Nephron progenitor cell (in vitro differentiated cells): ENCODE data around the gene ASCC2.
A peak's percentile ranks its signal among the peaks of the same experiment; 100 is the strongest.
"Not testable (repeated sequence)": the region's sequence is repeated elsewhere in the genome, so short reads cannot be mapped to it uniquely, and the experiment has no call there.

ENCODE experiments used
- DNase-seq: peaks from one replicate; pipeline ENCODE4 v3.0.0; 2021
- H3K27ac Mint-ChIP-seq: 2 replicates; pipeline ENCODE4 v1.8.0; 2021; ENCODE audit warnings: mild to moderate bottlenecking, moderate library complexity, mixed read lengths
- H3K27me3 Mint-ChIP-seq: 2 replicates; pipeline ENCODE4 v1.8.0; 2021; ENCODE audit warnings: mild to moderate bottlenecking, low read depth, mixed read lengths; ENCODE audit not compliant: poor library complexity
- H3K36me3 Mint-ChIP-seq: 2 replicates; pipeline ENCODE4 v1.8.0; 2021; ENCODE audit warnings: low read depth, mixed read lengths
- H3K4me1 Mint-ChIP-seq: 2 replicates; pipeline ENCODE4 v1.8.0; 2021; ENCODE audit warnings: mixed read lengths
- H3K4me3 Mint-ChIP-seq: 2 replicates; pipeline ENCODE4 v1.8.0; 2021; ENCODE audit warnings: mild to moderate bottlenecking, moderate library complexity, mixed read lengths
- H3K9me3 Mint-ChIP-seq: 2 replicates; pipeline ENCODE4 v1.8.0; 2021; ENCODE audit warnings: mild to moderate bottlenecking, moderate library complexity, mixed read lengths
- TF ChIP-seq, protein P1 (sequence below): fragments of 200-600 bp; sonication (generic); IDR thresholded peaks from 2 replicates; pipeline ENCODE4 v1.5.0; 2021; ENCODE audit warnings: antibody characterized with exemption

The ASCC2 gene

DNA sequence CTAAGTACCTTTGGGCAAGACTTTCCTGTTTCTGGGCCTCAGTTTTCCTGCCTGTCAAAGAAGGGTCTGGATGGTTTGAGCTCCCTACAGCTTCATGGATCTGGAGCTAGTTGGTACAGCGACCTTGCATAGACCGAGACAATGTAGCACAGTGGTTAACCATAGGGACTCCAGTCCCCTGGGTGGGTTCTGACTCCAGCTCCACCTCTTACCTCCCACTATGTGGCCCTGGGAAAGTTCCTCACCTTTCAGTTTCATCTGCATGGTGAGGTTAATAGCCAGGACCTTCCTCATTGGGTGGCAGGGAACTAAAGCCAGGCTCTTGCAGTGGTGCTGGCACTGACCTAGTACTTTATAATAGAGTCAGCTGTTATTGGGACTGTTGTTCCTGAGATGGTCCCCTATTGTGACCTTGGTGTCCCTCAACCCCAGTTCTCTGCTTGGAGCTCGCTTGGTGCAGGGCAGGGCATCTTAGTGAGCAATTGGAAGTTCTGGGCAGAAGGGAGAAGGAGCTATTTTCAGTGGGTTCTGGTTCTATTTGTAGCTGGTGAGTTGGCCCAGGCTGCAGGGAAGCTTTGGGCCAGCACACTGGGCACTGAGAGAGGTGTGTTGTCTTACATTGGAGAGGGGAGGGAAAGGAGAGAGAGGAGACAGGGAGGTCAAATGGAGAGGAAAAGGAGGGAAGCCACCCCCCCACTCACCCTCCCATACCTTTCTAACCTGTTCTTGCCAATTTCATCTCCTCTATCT lies 34.2 kb upstream of the ASCC2 start:
- Mint-ChIP-seq H3K4me1 (peaks cover 44% of the 10 kb centered on the region), H3K27me3 (peaks cover 16% of the 10 kb centered on the region), H3K4me3 (peak overlapping the region; percentile 20), H3K9me3 (no peaks in the 10 kb centered on the region), H3K27ac (no peak overlapping the region), H3K36me3 (no peaks in the 10 kb centered on the region)
- peak; percentile 10 for DNase-seq
- TF ChIP-seq, protein P1, sequence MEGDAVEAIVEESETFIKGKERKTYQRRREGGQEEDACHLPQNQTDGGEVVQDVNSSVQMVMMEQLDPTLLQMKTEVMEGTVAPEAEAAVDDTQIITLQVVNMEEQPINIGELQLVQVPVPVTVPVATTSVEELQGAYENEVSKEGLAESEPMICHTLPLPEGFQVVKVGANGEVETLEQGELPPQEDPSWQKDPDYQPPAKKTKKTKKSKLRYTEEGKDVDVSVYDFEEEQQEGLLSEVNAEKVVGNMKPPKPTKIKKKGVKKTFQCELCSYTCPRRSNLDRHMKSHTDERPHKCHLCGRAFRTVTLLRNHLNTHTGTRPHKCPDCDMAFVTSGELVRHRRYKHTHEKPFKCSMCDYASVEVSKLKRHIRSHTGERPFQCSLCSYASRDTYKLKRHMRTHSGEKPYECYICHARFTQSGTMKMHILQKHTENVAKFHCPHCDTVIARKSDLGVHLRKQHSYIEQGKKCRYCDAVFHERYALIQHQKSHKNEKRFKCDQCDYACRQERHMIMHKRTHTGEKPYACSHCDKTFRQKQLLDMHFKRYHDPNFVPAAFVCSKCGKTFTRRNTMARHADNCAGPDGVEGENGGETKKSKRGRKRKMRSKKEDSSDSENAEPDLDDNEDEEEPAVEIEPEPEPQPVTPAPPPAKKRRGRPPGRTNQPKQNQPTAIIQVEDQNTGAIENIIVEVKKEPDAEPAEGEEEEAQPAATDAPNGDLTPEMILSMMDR = no peak

DNA sequence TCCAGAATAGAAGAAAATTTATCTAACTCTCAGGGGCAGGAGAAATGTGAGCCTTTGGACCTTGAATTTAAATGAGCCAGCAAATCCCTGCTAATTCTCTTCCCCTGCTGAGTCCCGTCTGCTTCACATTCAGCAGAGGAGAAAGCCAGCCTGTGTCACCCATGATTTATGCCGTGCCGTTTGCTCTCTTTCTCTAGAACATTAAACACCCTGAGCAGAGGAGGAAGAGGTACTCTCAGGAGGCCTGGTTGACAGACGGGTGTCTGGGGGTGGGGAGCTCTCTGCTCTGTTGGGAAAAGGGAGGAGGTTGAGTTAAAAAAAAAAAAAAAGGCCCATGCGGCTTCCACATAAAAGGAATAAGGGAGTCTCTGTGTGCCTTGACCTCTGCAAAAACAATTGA lies 33.6 kb upstream of the ASCC2 start:
- Mint-ChIP-seq H3K9me3 (no peaks in the 10 kb centered on the region), H3K36me3 (no peaks in the 10 kb centered on the region), H3K27me3 (peaks cover 16% of the 10 kb centered on the region), H3K4me3 (peak overlapping the region; percentile 1), H3K4me1 (peaks cover 47% of the 10 kb centered on the region), H3K27ac (peak overlapping the region; percentile 64)
- TF ChIP-seq, protein P1 = no peak
- peak; percentile 83 for DNase-seq

DNA sequence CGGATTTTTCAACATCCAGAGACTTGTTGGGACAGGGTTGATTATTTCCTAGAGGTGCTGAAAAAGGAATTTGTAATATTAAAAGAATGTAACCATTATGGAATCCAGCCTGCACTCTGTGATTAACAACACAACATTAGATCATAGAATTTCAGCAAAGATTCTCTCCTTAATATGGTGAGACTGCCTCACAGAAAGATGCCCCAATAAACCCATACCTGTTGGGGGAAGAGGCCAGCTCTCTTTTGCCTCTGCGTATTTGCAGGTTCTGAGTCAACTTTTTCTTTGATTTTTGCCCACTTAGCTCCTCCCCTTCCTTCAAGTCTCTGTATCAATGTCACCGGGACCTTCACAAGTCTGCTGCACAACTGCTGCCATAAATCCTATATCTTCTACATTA lies 32.5 kb upstream of the ASCC2 start:
- DNase-seq = no peak
- Mint-ChIP-seq H3K4me1 (peaks cover 54% of the 10 kb centered on the region), H3K36me3 (no peaks in the 10 kb centered on the region), H3K27ac (no peak overlapping the region), H3K9me3 (no peaks in the 10 kb centered on the region), H3K4me3 (no peak overlapping the region), H3K27me3 (peaks cover 12% of the 10 kb centered on the region)
- TF ChIP-seq, protein P1 = no peak

DNA sequence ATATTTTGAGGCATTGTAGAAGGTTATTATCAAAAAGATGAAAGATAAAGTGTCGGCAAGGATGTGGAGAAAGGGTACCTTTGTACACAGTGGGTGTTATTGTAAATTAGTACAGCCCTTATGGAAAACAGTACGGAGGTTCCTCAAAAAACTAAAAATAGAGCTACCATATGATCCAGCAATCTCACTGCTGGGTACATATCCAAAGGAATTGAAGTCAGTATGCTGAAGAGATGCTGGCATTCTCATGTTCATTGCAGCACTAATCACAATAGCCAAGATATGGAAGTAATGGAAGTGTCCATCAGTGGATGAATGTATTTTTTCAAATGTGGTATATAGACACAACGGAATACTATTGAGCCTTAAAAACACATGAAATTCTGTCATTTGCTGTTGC lies 29.8 kb upstream of the ASCC2 start:
- DNase-seq = no peak
- peaks cover 46% of the 10 kb centered on the region for H3K4me1 Mint-ChIP-seq
- peaks cover 10% of the 10 kb centered on the region for H3K27me3 Mint-ChIP-seq
- H3K27ac Mint-ChIP-seq = no peak overlapping the region
- TF ChIP-seq, protein P1 = no peak
- H3K9me3 Mint-ChIP-seq = no peaks in the 10 kb centered on the region
- H3K4me3 Mint-ChIP-seq = no peak overlapping the region
- H3K36me3 Mint-ChIP-seq = no peaks in the 10 kb centered on the region

DNA sequence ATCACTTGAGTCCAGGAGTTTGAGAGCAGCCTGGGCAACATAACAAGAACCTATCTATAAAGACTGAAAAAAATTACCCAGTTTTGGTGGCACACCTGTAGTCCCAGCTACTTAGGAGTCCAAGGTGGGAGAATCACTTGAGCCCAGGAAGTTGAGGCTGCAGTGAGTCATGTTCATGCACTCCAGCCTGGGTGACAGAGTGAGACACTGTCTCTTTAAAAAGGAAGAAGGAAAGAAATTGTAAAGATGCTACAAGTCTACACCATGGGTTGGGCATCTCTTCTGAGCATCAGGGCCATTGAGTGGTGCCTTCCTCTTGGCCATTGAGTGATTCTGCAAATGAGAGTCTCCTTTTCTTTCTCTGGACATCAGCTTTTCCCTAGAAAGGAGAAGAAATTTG lies 29.2 kb upstream of the ASCC2 start:
- TF ChIP-seq, protein P1 = no peak
- Mint-ChIP-seq H3K4me3 (no peak overlapping the region), H3K27ac (no peak overlapping the region), H3K27me3 (peaks cover 7% of the 10 kb centered on the region), H3K36me3 (no peaks in the 10 kb centered on the region), H3K4me1 (peaks cover 40% of the 10 kb centered on the region), H3K9me3 (no peaks in the 10 kb centered on the region)
- DNase-seq = no peak

DNA sequence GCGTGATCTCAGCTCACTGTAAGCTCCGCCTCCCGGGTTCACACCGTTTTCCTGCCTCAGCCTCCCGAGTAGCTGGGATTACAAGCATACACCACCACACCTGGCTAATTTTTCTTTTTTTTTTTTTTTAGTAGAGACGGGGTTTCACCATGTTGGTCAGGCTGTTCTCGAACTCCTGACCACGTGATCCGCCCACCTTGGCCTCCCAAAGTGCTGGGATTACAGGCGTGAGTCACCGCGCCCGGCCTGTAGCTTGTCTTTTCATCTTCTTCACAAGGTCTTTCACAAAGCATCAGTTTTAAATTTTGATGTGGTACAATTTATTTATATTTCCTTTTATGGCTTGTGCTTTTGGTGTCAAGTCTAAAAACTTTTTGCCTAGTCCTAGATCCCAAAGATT lies 27.5 kb upstream of the ASCC2 start:
- peaks cover 23% of the 10 kb centered on the region for H3K4me1 Mint-ChIP-seq
- not testable (repeated sequence) for DNase-seq, H3K27ac Mint-ChIP-seq, H3K4me3 Mint-ChIP-seq, H3K27me3 Mint-ChIP-seq, H3K9me3 Mint-ChIP-seq, H3K36me3 Mint-ChIP-seq
